ENCODE data around the gene SLC25A18. TPM values are rescaled to one million over a fixed set of nuclear protein-coding genes. Genes with fewer than 3 reads are reported as not detected.

The SLC25A18 gene
- total RNA-seq, 2 donors from 2014 or later: 1.6 to 3.6 TPM

- no peak for ATAC-seq
- intact Hi-C loops (cut with DNase I): loop anchor here in 1 of 2 donors (5.0 kb wide), 1 partner anchor 70 kb away; no protein-coding TSS in a partner anchor
- DNase-seq: no peak
Measured at GRCh38 chr22:17637490-17638181, 74.3 kb downstream of the SLC25A18 start.

DNA sequence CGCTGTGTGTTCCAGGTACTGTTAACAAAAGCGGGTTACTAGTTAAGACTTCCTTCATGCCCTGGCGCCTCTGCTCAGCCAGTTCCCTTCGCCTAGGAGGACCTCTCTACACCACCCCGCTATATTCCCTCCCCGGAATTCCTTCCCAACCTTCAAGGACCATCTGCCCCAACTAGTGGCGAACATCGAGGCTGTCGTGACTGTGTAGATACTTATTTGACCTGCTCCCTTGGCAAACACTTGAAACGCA is 74.8 kb downstream of the SLC25A18 start:
- peak; percentile 39 to 44 for ATAC-seq
- intact Hi-C loops (cut with DNase I): loop anchor here in 1 of 2 donors (5.0 kb wide), 1 partner anchor 71 kb away; no protein-coding TSS in a partner anchor

DNA sequence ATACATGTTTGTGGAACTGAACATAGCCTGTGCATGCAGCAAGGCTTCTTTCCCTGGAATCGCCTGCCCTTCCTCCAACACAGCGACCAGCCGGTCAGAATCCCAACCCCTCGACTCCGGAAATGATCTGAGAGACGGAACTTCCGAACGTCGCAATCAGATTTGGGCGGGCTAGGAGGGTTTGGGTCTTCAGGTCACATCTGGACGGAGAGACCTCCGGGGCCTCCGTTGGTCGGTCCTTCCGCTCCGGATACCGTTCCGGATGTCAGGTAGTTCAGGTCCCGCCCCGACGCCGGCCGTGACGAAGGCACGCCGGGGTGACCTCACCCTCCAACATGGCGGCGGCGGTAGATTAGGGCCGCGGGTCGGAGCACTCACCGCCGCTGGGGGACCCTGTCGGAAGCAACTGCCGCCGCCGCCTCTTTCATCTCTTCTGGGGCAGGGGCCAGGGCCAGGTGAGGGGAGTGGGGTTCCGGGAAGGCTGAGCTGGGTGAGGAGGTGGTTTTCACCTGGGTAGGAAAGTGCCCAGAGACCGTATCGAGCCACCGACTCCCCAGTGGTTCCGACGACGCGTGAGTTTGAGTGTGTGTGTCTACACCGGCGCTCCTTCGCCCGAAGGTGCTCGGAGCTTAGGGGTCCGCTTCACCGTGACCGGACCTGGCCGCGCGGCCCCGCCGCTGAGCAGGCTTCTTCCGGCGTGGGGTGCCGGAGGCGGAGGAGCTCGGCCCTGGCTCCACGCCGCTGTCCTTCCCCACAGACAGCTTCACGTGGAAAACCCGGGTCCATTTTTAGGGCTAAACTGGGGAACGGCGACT is 75.3 kb downstream of the SLC25A18 start, which contains the start of gene BCL2L13:
BCL2L13 (plus strand) TSS at position 326 of the 815 bp plus-strand sequence. CDS start 16,955 bp downstream, outside the sequence.
- intact Hi-C loops (cut with DNase I): loop anchor here in 1 of 2 donors (5.0 kb wide), 1 partner anchor 71 kb away; no protein-coding TSS in a partner anchor
- DNase-seq: peak; percentile 95
- peak; percentile 98 for ATAC-seq

More for the DNA sequence above, 74.8 kb downstream of the SLC25A18 start:
- DNase-seq: peak; percentile 35

- intact Hi-C loops (cut with DNase I): loop anchor here in 1 of 2 donors (5.0 kb wide), 1 partner anchor 72 kb away; no protein-coding TSS in a partner anchor
- ATAC-seq (peak; percentile 33 to 59), DNase-seq (no peak)
Measured at GRCh38 chr22:17639247-17639741, 76.0 kb downstream of the SLC25A18 start.

Other genes with a start within 250 kb of the SLC25A18 start
- 1 to 10 TPM; 4.4 to 5.6 TPM for gene CECR2, start 194.0 kb upstream of the SLC25A18 start, total RNA-seq
- 100 to 1,000 TPM; 142 to 191 TPM for gene ATP6V1E1, start 65.3 kb downstream of the SLC25A18 start, total RNA-seq
- gene BCL2L13, start 75.3 kb downstream of the SLC25A18 start, total RNA-seq: 10 to 100 TPM; 51.2 to 59.7 TPM
- 10 to 100 TPM; 14.1 to 15.4 TPM for gene BID, start 211.0 kb downstream of the SLC25A18 start, total RNA-seq